ENCODE results near the gene CCL15.

CCL15 gene

DNA sequence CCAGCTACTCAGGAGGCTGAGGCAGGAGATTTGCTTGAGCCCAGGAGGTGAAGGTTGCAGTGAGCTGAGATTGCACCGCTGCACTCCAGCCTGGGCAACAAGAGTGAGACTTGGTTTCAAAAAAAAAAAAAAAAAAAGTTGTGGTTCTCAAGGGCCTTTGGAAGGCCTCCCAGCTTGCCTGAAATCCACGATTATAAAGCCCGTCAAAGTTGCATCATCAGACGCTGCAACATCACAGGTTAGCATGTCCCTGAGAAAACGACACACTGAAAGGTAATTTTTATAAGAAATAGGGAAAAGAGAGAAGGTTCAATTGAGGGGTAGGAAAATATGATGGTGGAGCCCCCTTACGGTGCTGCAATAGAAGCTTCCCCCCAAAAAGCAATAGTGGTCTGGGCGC is 53.3 kb downstream of the CCL15 start:
- DNase-seq (ENCODE audit: low read depth) = no peak
- no peak for TF ChIP-seq CTCF (conservative IDR thresholded peaks at IDR 0.05; ENCODE audit: low read length)
- H3K4me3 ChIP-seq (ENCODE audit: low read length) = no peak overlapping the region

Data from AG10803 (cell line).